DND-41 (cell line): ENCODE measurements around the gene FOXP1.

Experiments
- ATAC-seq: fragments of 200-7000 bp; cut with Tn5 transposase; 3 replicates; pipeline ENCODE4 v1.9.1; 2021; ENCODE audit warnings: low read depth; ENCODE audit not compliant: insufficient read depth
- DNase-seq: peaks from one replicate; pipeline ENCODE4 v3.0.0-alpha.2; 2020
- H2AFZ ChIP-seq: 2 replicates; pipeline ENCODE4 v1.6.0; 2012; ENCODE audit warnings: low read depth, low read length
- H3K27ac ChIP-seq: 2 replicates; pipeline ENCODE4 v1.5.1; 2012; ENCODE audit warnings: low read length, inconsistent platforms
- H3K27me3 ChIP-seq: fragments of 200-600 bp; sonication (generic); 2 replicates; pipeline ENCODE4 v1.6.0; 2012; ENCODE audit warnings: low read length, mild to moderate bottlenecking, inconsistent platforms; ENCODE audit not compliant: insufficient read depth, poor library complexity
- H3K36me3 ChIP-seq: 2 replicates; pipeline ENCODE4 v1.5.1; 2012; ENCODE audit warnings: low read length, inconsistent platforms; ENCODE audit not compliant: insufficient read depth
- H3K4me1 ChIP-seq: 2 replicates; pipeline ENCODE4 v1.5.1; 2012; ENCODE audit warnings: mild to moderate bottlenecking, low read length; ENCODE audit not compliant: insufficient read depth
- H3K4me2 ChIP-seq: 2 replicates; pipeline ENCODE4 v1.6.0; 2012; ENCODE audit warnings: mild to moderate bottlenecking, moderate library complexity, low read length, inconsistent platforms; ENCODE audit not compliant: insufficient read depth
- H3K4me3 ChIP-seq, 2 experiments: fragments of 200-600 bp in 1 of 2; shearing (Covaris generic) in 1 of 2; 2 replicates each; pipeline ENCODE4 v1.5.1; 2012 to 2016; ENCODE audit warnings: inconsistent platforms in 2 of 2, low read length in 2 of 2, mild to moderate bottlenecking in 2 of 2, low read depth in 1 of 2, moderate library complexity in 1 of 2
- H3K79me2 ChIP-seq: 2 replicates; pipeline ENCODE4 v1.6.0; 2012; ENCODE audit warnings: low read length, inconsistent platforms; ENCODE audit not compliant: insufficient read depth
- H3K9ac ChIP-seq: 2 replicates; pipeline ENCODE4 v1.6.0; 2012; ENCODE audit warnings: low read depth, mild to moderate bottlenecking, inconsistent platforms, low read length, moderate library complexity
- H3K9me3 ChIP-seq: 2 replicates; pipeline ENCODE4 v1.5.1; 2012; ENCODE audit warnings: low read length, moderate library complexity, mild to moderate bottlenecking, inconsistent platforms; ENCODE audit not compliant: insufficient read depth, severe bottlenecking
- H4K20me1 ChIP-seq: 2 replicates; pipeline ENCODE4 v1.6.0; 2012; ENCODE audit warnings: low read length; ENCODE audit not compliant: insufficient read depth
- CTCF ChIP-seq: IDR thresholded peaks from 2 replicates; pipeline ENCODE4 v1.5.1; 2012; ENCODE audit warnings: borderline replicate concordance, low read length, moderate library complexity, mild to moderate bottlenecking; ENCODE audit not compliant: poor library complexity, severe bottlenecking; ENCODE audit errors: extremely low read depth
- EZH2 ChIP-seq: IDR thresholded peaks from 3 replicates; pipeline ENCODE4 v1.6.1; 2012; ENCODE audit warnings: borderline replicate concordance, low read depth, mild to moderate bottlenecking, moderate library complexity, low read length, inconsistent platforms; ENCODE audit not compliant: severe bottlenecking

Gene FOXP1

GRCh38 chr3:71163198-71163918 lies 420.2 kb downstream of the FOXP1 start:
- Histone ChIP-seq H3K4me1 (no peaks in the 10 kb centered on the region), H3K27me3 (no peaks in the 10 kb centered on the region), H3K9me3 (no peaks in the 10 kb centered on the region), H3K79me2 (no peaks in the 10 kb centered on the region), H3K4me3 (no peak overlapping the region), H3K27ac (no peak overlapping the region), H2AFZ (no peak overlapping the region), H3K4me2 (no peak overlapping the region), H3K9ac (no peak overlapping the region), H3K36me3 (peaks cover 6% of the 10 kb centered on the region; the same call in 1 of the 2 replicates), H4K20me1 (no peaks in the 10 kb centered on the region)
- ATAC-seq (no peak), DNase-seq (no peak)
- TF ChIP-seq EZH2 (no peak), CTCF (no peak)

GRCh38 chr3:71162221-71162620 lies 421.3 kb downstream of the FOXP1 start:
- Histone ChIP-seq H3K9ac (no peak overlapping the region), H3K4me1 (no peaks in the 10 kb centered on the region), H2AFZ (no peak overlapping the region), H3K9me3 (no peaks in the 10 kb centered on the region), H3K4me2 (no peak overlapping the region), H3K79me2 (no peaks in the 10 kb centered on the region), H3K36me3 (peaks cover 6% of the 10 kb centered on the region; the same call in 1 of the 2 replicates), H3K27me3 (no peaks in the 10 kb centered on the region), H4K20me1 (no peaks in the 10 kb centered on the region), H3K4me3 (no peak overlapping the region), H3K27ac (no peak overlapping the region)
- ATAC-seq (no peak), DNase-seq (no peak)
- TF ChIP-seq CTCF, result no peak
- no peak for TF ChIP-seq EZH2

- TF ChIP-seq EZH2 (no peak), CTCF (no peak)
- DNase-seq (peak; percentile 16), ATAC-seq (peak; percentile 62)
- H3K4me2 ChIP-seq, result no peak overlapping the region
- no peaks in the 10 kb centered on the region for H3K9me3 ChIP-seq
- H3K27ac ChIP-seq, result no peak overlapping the region
- H3K9ac ChIP-seq, result no peak overlapping the region
- H3K4me1 ChIP-seq, result no peaks in the 10 kb centered on the region
- H3K4me3 ChIP-seq, result no peak overlapping the region
- H2AFZ ChIP-seq, result no peak overlapping the region
- no peaks in the 10 kb centered on the region for H3K36me3 ChIP-seq
- H4K20me1 ChIP-seq, result no peaks in the 10 kb centered on the region
- no peaks in the 10 kb centered on the region for H3K79me2 ChIP-seq
- no peaks in the 10 kb centered on the region for H3K27me3 ChIP-seq
These were observed 422.6 kb downstream of the FOXP1 start for GRCh38 chr3:71160785-71161546.
